Urinary bladder (tissue), 4 donors: ENCODE data around the gene CHRNA1. TPM values are rescaled to one million over a fixed set of nuclear protein-coding genes. Genes with fewer than 3 reads are reported as not detected.

Source experiments
- DNase-seq: peaks from one replicate; pipeline ENCODE4 v3.0.0-alpha.2; 2015; ENCODE audit errors: extremely low spot score
- H3K27ac ChIP-seq: one replicate; pipeline ENCODE4 v1.5.1; 2013; ENCODE audit warnings: low read depth, mild to moderate bottlenecking, moderate library complexity
- H3K36me3 ChIP-seq: one replicate; pipeline ENCODE4 v1.6.1; 2013; ENCODE audit warnings: mild to moderate bottlenecking, moderate library complexity; ENCODE audit not compliant: insufficient read depth
- H3K4me1 ChIP-seq: one replicate; pipeline ENCODE4 v1.6.1; 2013; ENCODE audit warnings: mild to moderate bottlenecking, moderate library complexity; ENCODE audit not compliant: insufficient read depth
- H3K4me3 ChIP-seq: one replicate; pipeline ENCODE4 v1.5.1; 2013; ENCODE audit warnings: low read depth, low read length
- WGBS: extraction: QIAGEN DNeasy Blood & Tissue Kit; methylation state at CpG from one replicate; pipeline ENCODE4 v1.1.7; 2013; 5-methylcytosine and 5-hydroxymethylcytosine counted together
- polyA plus RNA-seq: library from polyadenylated mRNA; stranded (reverse); fragments of 200-250 nt; gene quantifications from one replicate; pipeline ENCODE4 v1.2.3, GENCODE V29; 2013
- total RNA-seq: library from RNA; depleted of rRNA; stranded (reverse); fragments of >200 nt; gene quantifications from one replicate; pipeline ENCODE4 v1.2.3, GENCODE V29; 2014
- donor health status: healthy with polysubstance abuse.
- donor health status: healthy.

The CHRNA1 gene
- total and polyA plus RNA-seq, 2 donors = 6.3 TPM; not detected in 1

DNA sequence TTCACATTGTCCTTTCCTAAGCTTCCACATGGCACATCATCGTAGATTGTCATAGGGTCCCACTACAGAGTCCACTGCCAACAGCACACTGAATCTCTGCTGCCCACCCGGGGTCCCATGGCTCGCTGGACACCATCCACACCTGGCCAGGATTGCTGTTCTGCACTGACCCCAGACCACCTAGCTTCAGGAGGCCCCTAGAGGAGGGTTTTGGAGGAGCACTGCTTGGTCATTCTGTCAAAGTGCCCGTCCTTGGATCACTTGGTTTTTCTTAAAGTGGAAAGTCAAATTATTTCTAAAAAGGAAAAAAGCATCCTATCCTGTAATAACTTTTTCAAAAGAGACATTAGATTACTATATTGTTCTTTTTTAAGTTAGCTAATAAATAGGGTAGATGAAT is 59.0 kb downstream of the CHRNA1 start:
- Histone ChIP-seq H3K4me1 (no peaks in the 10 kb centered on the region), H3K4me3 (no peak overlapping the region), H3K27ac (no peak overlapping the region), H3K36me3 (no peaks in the 10 kb centered on the region)
- 67% methylated on average over 4 of the region's 4 CpGs for WGBS
- no peak for DNase-seq

DNA sequence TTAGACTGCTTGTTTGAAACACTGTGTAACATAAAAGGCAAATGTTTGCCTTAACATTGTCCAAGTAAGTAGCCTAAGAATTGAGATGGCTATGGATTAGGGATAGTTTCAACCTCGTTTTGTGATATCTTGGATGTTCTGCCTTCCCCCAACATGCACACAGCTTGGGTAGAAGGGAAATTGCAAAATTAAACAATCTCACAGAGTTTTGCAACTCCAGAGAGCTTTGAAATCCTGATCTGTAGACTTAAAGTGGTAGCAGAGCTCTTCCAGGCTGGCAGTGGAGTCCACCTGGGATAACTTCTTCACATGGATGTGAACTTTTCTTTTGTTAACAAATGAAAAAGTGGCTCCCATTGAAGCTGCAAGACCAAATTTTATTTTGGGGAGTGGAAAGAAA is 59.6 kb downstream of the CHRNA1 start:
- H3K27ac ChIP-seq = no peak overlapping the region
- H3K4me3 ChIP-seq = no peak overlapping the region
- H3K36me3 ChIP-seq = no peaks in the 10 kb centered on the region
- H3K4me1 ChIP-seq = no peaks in the 10 kb centered on the region
- no peak for DNase-seq
- WGBS = 36% methylated on average over 1 of the region's 1 CpG

DNA sequence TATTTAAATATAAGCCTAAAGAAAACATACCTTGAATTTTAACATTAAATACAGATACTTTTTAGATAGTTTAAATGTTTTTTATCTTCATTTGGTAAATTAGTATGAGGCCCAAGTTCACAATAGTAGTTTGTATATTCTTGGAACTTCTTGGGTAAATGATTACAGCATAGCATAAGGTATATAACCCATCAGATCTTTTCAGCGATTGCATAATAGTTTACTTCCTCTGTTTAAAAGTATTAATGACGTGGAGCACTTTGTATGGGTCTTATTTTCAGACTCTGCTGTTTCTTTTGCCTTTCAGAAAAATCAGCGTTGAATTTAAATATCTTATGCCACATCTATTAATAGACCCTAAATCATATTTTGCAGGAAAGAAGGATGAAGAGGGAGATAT is 60.2 kb downstream of the CHRNA1 start:
- no peak overlapping the region for H3K27ac ChIP-seq
- H3K36me3 ChIP-seq = no peaks in the 10 kb centered on the region
- WGBS = 65% methylated on average over 3 of the region's 3 CpGs
- no peaks in the 10 kb centered on the region for H3K4me1 ChIP-seq
- H3K4me3 ChIP-seq = no peak overlapping the region
- no peak for DNase-seq

DNA sequence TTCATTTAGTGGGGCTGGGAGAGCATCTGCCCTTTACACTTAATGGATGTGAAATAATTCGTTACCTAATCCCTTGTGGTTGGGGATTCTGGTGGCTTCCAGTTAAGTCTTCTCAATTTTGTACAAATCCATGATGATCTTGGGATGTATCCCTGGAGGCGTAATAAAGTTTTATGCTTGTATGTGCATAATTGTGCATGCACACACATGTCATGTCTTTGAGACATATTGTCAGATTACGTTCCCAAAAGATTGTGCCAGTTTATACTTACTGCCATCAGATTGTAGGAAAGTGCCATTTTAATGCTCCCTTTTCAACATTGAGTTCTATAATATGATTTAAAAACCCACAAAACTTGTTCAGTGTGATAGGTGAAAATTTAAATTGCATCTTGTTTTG is 60.8 kb downstream of the CHRNA1 start:
- Histone ChIP-seq H3K36me3 (no peaks in the 10 kb centered on the region), H3K27ac (no peak overlapping the region), H3K4me1 (no peaks in the 10 kb centered on the region), H3K4me3 (no peak overlapping the region)
- no peak for DNase-seq
- 80% methylated on average over 3 of the region's 3 CpGs for WGBS

DNA sequence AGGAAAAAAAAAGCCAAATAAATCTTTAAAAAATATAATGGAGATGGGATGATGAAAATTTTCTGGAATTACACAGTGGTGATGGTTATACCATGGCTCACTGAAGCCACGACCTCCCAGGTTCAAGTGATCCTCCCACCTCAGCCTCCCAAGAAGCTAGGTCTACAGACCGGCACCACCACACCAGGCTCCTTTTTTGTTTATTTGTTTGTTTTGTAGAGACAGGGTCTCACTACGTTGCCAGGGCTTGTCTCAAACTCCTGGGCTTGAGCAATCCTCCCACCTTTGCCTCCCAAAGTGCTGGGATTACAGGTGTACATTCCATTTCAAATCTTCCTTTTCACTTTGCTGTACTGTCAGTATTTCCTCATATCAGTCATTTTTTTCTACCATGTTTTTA is 61.7 kb downstream of the CHRNA1 start:
- H3K4me3 ChIP-seq = no peak overlapping the region
- H3K4me1 ChIP-seq = no peaks in the 10 kb centered on the region
- DNase-seq = no peak
- H3K36me3 ChIP-seq = no peaks in the 10 kb centered on the region
- no peak overlapping the region for H3K27ac ChIP-seq
- 82% methylated on average over 3 of the region's 3 CpGs for WGBS

DNA sequence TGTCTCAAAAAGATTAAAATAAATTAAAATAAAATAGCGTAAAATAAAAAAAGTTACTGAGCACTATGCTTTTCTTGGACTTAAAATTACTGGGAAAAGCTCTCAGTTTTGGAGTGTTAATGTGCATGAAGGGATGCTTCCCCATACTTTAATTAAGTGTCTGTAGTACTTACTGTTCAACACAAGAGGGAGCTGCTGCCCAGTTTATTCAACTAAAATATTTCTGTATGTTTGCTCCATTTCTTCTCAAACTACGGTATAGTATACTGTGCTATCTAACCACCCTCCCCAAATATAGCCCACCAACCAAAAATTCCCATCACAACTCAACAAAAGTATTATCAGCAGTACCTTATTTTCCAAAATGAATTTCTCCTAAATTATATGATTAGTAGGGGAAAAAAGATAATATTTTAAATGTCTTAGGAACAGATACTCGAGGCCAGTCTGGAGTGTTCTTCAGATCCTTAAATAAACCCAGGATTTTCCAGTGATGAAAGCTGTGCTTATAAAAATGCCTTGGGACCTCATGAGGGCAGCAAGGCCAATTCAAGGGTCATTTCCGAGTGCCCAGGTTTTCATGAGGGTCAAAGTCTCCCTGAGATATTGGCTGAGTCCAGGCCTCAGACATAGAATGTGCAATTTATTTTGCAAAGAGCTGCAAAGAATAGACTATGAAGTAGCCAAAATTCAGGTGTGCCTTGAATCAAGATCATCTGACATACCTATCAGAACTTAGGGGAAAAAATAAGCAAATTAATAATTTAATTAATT is 64.1 kb downstream of the CHRNA1 start:
- 26% methylated on average over 4 of the region's 4 CpGs for WGBS
- no peak overlapping the region for H3K4me3 ChIP-seq
- no peak for DNase-seq
- H3K36me3 ChIP-seq = no peaks in the 10 kb centered on the region
- H3K4me1 ChIP-seq = no peaks in the 10 kb centered on the region
- no peak overlapping the region for H3K27ac ChIP-seq

Other genes with a start within 250 kb of the CHRNA1 start
- gene WIPF1, start 166.7 kb downstream of the CHRNA1 start, total RNA-seq = 43.1 TPM
- 45.0 TPM for gene WIPF1, start 166.7 kb downstream of the CHRNA1 start, polyA plus RNA-seq
- gene CHN1, start 240.9 kb upstream of the CHRNA1 start, total RNA-seq = 31.1 TPM
- gene CHN1, start 240.9 kb upstream of the CHRNA1 start, polyA plus RNA-seq = 13.2 TPM